ENCODE data around the gene DAG1. TPM values are rescaled to one million over a fixed set of nuclear protein-coding genes. Genes with fewer than 3 reads are reported as not detected.

DAG1 gene
- total RNA-seq, 3 donors from 2014 or later (not counting 1 experiment from before 2014, with no cell fraction given): 9.6 to 22.4 (median 20.6) TPM

DNA sequence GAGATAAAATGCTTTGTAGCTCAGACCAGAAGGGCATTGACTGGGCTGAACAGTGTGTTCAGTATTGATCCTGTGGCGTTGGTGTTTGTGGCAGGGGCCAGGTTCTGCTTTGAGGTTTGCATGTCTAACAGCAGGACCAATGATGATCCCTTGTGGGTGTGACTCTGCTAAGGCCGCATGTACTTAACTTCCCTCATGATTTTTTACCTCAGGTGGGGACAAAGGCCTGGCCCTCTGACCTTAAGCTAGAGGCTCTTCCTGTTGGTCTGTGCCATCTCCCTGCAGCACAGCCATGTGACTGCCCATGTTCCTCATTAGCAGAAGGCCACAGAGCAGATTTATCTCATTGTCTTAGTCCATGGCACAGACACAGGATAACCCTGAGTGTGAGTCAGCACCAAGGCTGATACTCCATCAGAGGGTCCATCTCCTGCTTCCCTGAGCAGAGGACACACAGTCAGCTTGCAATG is 49.9 kb downstream of the DAG1 start:
- Mint-ChIP-seq H3K27ac (peak overlapping the region; percentile 51 to 53), H3K36me3 (no peaks in the 10 kb centered on the region)

DNA sequence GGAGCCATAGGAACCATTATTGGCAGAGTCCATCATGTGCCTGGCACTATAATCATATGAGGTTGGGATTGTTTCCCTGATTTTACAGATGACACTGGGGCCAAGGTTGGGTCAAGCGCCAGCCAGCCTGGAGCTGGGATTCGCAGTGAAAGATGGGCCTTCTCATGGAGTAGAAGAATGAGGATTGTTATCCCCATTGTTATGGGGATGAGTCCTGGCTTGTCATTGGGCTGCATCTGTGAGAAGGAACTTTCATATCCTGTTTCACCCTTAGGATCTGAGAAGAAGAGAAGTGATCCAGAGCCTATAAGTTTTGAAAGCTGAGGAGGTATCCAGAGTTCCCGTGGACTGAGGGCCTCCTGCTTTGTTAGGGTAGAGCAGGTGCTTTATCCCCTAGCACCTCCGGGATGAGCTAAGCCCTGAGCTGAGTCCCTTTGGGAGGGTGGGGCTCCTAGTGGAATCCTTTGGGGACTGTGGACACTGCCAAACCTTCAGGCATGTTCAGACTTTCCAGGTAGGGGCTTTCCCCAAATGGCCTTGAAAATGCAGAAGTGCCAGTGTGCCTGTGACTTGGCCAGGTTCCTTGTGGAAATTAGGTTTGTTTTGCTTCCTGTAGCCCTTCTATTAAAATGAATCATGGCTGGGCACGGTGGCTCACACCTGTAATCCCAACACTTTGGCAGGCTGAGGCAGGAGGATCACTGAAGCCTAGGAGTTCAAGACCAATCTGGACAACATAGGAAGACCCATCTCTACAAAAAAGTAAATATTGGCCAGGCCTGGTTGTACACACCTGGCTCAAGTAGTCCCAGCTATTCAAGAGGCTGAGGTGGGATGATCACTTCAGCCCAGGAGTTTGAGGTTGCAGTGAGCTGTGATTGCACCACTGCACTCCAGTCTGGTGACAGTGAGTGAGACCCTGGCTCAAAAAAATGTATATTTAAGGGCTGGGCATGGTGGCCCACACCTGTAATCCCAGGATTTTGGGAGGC is 54.0 kb downstream of the DAG1 start:
- Mint-ChIP-seq H3K4me3 (no peak overlapping the region), H3K27me3 (ENCODE audit: low read depth in 2 of 2) (no peaks in the 10 kb centered on the region), H3K27ac (no peak overlapping the region), H3K4me1 (peaks cover 20 to 24% of the 10 kb centered on the region in 2 donors), H3K9me3 (no peaks in the 10 kb centered on the region), H3K36me3 (no peaks in the 10 kb centered on the region)
- Histone ChIP-seq H3K9me3 (ENCODE audit: control insufficient read depth, insufficient read depth, low read length) (no peaks in the 10 kb centered on the region), H3K4me3 (ENCODE audit: low read length) (no peak overlapping the region), H3K36me3 (ENCODE audit: control insufficient read depth, insufficient read depth, low read length) (no peaks in the 10 kb centered on the region), H3K27ac (ENCODE audit: low read length) (no peak overlapping the region), H3K4me1 (ENCODE audit: control insufficient read depth, insufficient read depth, low read length) (peaks cover 6% of the 10 kb centered on the region), H3K27me3 (ENCODE audit: control insufficient read depth, insufficient read depth, low read length) (no peaks in the 10 kb centered on the region)
- DNase-seq (no peak), ATAC-seq (no peak)
- TF ChIP-seq, protein P1, sequence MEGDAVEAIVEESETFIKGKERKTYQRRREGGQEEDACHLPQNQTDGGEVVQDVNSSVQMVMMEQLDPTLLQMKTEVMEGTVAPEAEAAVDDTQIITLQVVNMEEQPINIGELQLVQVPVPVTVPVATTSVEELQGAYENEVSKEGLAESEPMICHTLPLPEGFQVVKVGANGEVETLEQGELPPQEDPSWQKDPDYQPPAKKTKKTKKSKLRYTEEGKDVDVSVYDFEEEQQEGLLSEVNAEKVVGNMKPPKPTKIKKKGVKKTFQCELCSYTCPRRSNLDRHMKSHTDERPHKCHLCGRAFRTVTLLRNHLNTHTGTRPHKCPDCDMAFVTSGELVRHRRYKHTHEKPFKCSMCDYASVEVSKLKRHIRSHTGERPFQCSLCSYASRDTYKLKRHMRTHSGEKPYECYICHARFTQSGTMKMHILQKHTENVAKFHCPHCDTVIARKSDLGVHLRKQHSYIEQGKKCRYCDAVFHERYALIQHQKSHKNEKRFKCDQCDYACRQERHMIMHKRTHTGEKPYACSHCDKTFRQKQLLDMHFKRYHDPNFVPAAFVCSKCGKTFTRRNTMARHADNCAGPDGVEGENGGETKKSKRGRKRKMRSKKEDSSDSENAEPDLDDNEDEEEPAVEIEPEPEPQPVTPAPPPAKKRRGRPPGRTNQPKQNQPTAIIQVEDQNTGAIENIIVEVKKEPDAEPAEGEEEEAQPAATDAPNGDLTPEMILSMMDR (IDR thresholded peaks at IDR 0.05): no peak
- intact Hi-C loops (cut with micrococcal nuclease): no loop called here
- WGBS (ENCODE audit: insufficient coverage): 80% methylated on average over 5 of the region's 5 CpGs

More for the DNA sequence above, 49.9 kb downstream of the DAG1 start:
- Histone ChIP-seq H3K27me3 (ENCODE audit: control insufficient read depth, insufficient read depth, low read length) (no peaks in the 10 kb centered on the region), H3K27ac (ENCODE audit: low read length) (no peak overlapping the region), H3K4me1 (ENCODE audit: control insufficient read depth, insufficient read depth, low read length) (peaks cover 6% of the 10 kb centered on the region), H3K4me3 (ENCODE audit: low read length) (no peak overlapping the region), H3K9me3 (ENCODE audit: control insufficient read depth, insufficient read depth, low read length) (no peaks in the 10 kb centered on the region), H3K36me3 (ENCODE audit: control insufficient read depth, insufficient read depth, low read length) (peaks cover 10% of the 10 kb centered on the region)
- Mint-ChIP-seq H3K27me3 (ENCODE audit: low read depth in 2 of 2) (no peaks in the 10 kb centered on the region), H3K9me3 (no peaks in the 10 kb centered on the region), H3K4me3 (no peak overlapping the region), H3K4me1 (peaks cover 44 to 45% of the 10 kb centered on the region in 2 donors)
- TF ChIP-seq, protein P1 (IDR thresholded peaks at IDR 0.05): no peak
- intact Hi-C loops (cut with micrococcal nuclease): no loop called here
- 70% methylated on average over 2 of the region's 2 CpGs for WGBS (ENCODE audit: insufficient coverage)
- DNase-seq: no peak
- ATAC-seq: peak in 2 of 3 donors; percentile 50 to 56

DNA sequence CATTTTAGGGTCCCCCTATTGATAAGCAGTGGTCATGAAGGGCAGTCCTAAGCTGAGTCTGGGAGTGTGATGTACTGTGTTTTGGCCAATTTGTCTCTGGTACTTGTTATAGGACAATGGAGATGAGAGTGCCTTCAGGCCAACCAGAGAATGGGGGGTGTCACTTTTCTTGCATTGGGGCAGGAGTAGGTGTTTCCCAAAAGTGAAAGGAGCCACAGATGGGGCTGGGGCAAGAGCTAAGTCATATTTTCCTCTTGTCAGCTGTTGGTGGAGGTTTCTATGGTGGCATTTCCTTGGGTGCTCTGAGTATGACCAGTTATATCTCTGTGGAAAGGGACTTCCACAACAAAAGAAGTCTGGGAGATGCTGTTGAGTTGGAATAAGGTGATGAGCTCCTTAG is 59.5 kb downstream of the DAG1 start:
- H3K9me3 ChIP-seq (ENCODE audit: control insufficient read depth, insufficient read depth, low read length): no peaks in the 10 kb centered on the region
- Mint-ChIP-seq H3K4me3 (no peak overlapping the region), H3K27ac (peak overlapping the region in 1 of 2 donors; percentile 22), H3K4me1 (peaks cover 15 to 24% of the 10 kb centered on the region in 2 donors), H3K36me3 (no peaks in the 10 kb centered on the region), H3K27me3 (ENCODE audit: low read depth in 2 of 2) (no peaks in the 10 kb centered on the region), H3K9me3 (no peaks in the 10 kb centered on the region)
- H3K36me3 ChIP-seq (ENCODE audit: control insufficient read depth, insufficient read depth, low read length): peaks cover 29% of the 10 kb centered on the region
- H3K27ac ChIP-seq (ENCODE audit: low read length): no peak overlapping the region
- no peaks in the 10 kb centered on the region for H3K27me3 ChIP-seq (ENCODE audit: control insufficient read depth, insufficient read depth, low read length)
- TF ChIP-seq, protein P1 (IDR thresholded peaks at IDR 0.05): no peak
- ATAC-seq (peak in 2 of 3 donors; percentile 34 to 50), DNase-seq (no peak)
- no peaks in the 10 kb centered on the region for H3K4me1 ChIP-seq (ENCODE audit: control insufficient read depth, insufficient read depth, low read length)
- intact Hi-C loops (cut with micrococcal nuclease): no loop called here
- no peak overlapping the region for H3K4me3 ChIP-seq (ENCODE audit: low read length)
